Coronary artery (tissue), 2 donors: ENCODE data around the gene SMAD6.

Experiments used
- DNase-seq: peaks from one replicate; pipeline ENCODE4 v3.0.0-alpha.2; 2017; ENCODE audit warnings: low spot score
- H3K27ac ChIP-seq, 2 donors: fragments of 200-600 bp; sonication (generic); one replicate each; pipeline ENCODE4 v1.5.1; 2016 to 2019
- H3K4me3 ChIP-seq: fragments of 200-600 bp; sonication (generic); 2 replicates; pipeline ENCODE4 v1.5.1; 2016; ENCODE audit warnings: mild to moderate bottlenecking, moderate library complexity
- CTCF ChIP-seq: fragments of 200-600 bp; sonication (generic); IDR thresholded peaks from one replicate; pipeline ENCODE4 v1.5.1; 2019; ENCODE audit warnings: antibody characterized with exemption

SMAD6 gene

GRCh38 chr15:66829551-66830121 is 127.6 kb downstream of the SMAD6 start:
- Histone ChIP-seq H3K4me3 (no peak overlapping the region), H3K27ac (no peak overlapping the region)
- TF ChIP-seq CTCF = no peak
- no peak for DNase-seq

- TF ChIP-seq CTCF = no peak
- Histone ChIP-seq H3K27ac (no peak overlapping the region), H3K4me3 (no peak overlapping the region)
- no peak for DNase-seq
These were observed 128.3 kb downstream of the SMAD6 start for GRCh38 chr15:66830358-66830757.

- Histone ChIP-seq H3K4me3 (no peak overlapping the region), H3K27ac (no peak overlapping the region)
- TF ChIP-seq CTCF = no peak
- no peak for DNase-seq
These were observed 128.8 kb downstream of the SMAD6 start for GRCh38 chr15:66830823-66831222.

DNA sequence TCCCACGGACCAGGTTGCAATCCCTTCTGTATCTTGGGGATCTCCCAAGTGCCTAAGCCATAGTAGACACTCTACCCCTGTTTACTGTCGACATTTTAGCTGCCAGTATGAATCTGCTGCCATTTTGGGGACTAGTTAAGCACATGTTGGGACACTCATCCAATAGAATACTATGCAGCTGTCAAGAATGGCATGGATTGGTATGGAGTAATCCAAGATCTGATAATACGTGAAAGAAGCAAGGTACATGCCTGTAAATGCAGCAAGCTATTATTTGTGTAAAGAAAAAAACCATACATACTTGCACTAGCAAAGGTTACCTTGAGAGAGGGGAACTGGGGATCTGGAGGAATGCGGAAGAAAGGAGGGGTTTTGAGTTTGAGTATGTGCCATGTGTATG is 129.3 kb downstream of the SMAD6 start:
- H3K4me3 ChIP-seq = no peak overlapping the region
- no peak overlapping the region for H3K27ac ChIP-seq
- TF ChIP-seq CTCF = no peak
- DNase-seq = no peak

- no peak for TF ChIP-seq CTCF
- no peak overlapping the region for H3K4me3 ChIP-seq
- DNase-seq = no peak
- no peak overlapping the region for H3K27ac ChIP-seq
These were observed 129.9 kb downstream of the SMAD6 start for GRCh38 chr15:66831801-66832390.
